Measurements from ENCODE around the gene CCDC12.

Gene CCDC12

DNA sequence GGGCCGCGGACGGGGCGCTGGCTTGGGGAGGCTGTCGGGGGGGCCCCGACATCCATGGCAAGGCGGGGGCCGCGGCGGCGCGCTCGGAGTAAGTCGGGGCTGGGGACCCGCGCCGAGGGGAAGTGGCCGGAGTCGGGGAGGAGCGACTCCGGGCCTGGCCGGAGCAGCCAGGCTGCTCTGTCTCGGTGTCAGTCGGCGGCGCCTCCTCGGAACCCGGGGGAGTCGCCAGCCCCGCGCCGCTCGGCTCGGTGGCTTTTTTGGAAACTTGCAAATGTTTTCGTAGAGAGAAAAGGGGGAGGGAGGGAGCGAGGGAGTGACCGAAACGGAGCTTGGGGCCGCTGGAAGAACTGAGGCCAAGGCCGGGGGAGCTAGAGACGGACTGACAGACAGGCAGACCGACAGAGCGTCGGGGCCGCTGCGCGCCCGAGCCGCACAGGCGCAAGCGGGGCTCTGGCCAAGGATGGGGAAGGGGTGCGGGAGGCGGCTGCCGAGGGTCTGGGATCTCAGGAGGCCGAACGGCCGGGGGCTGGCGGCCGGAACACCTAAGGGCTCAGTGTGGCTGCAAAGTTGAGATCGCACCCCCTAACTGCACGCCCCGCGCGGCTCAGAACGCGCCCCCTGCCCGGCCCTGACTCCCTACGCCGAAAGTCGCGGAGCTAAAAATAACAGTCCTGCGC is 94.0 kb downstream of the CCDC12 start:
- TF ChIP-seq, protein P1, sequence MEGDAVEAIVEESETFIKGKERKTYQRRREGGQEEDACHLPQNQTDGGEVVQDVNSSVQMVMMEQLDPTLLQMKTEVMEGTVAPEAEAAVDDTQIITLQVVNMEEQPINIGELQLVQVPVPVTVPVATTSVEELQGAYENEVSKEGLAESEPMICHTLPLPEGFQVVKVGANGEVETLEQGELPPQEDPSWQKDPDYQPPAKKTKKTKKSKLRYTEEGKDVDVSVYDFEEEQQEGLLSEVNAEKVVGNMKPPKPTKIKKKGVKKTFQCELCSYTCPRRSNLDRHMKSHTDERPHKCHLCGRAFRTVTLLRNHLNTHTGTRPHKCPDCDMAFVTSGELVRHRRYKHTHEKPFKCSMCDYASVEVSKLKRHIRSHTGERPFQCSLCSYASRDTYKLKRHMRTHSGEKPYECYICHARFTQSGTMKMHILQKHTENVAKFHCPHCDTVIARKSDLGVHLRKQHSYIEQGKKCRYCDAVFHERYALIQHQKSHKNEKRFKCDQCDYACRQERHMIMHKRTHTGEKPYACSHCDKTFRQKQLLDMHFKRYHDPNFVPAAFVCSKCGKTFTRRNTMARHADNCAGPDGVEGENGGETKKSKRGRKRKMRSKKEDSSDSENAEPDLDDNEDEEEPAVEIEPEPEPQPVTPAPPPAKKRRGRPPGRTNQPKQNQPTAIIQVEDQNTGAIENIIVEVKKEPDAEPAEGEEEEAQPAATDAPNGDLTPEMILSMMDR (conservative IDR thresholded peaks at IDR 0.05; ENCODE audit: low read depth, low read length), result no peak
- peak overlapping the region; percentile 50 for H3K4me3 ChIP-seq (ENCODE audit: low read depth, low read length)
- DNase-seq (ENCODE audit: low read depth), result peak; percentile 27

DNA sequence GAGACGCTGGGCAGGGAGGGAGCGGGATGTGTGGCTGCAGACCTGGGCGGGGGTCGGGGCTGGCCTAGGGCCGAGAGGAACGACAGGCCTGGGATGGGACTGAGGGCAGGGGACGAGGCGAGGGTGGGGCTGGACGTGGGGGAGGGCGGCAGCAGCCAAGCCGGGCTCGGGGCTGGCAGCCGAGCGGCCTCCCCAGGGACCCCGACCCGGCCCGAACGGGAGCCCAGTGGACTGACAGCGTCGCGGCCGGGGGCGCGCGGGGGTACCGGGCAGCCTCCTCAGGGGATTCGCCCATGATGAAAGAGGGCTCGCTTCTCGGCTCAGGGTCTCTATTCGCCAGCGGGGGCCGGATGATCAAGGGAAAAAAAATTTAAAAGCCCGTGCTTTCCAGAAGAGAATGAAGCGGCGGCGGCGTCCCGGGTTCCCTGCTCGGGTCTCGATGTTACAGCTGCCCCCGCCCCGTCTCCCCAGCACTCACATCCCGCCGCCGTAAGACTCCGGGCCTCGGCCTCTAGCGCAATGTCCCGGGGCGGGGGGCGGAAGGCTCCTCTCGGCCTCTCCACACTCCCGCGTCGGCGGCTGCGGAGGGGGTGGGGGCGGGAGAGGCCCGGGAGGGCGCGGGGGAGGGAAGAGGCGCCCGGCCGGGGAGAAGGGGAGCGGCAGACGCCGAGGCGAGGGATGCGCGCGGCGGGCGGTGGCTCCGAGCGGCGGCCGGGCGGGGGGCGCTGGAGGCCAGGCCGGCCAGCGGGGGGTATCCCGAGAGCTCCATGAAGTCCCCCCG is 94.8 kb downstream of the CCDC12 start:
- peak overlapping the region; percentile 50 for H3K4me3 ChIP-seq (ENCODE audit: low read depth, low read length)
- TF ChIP-seq, protein P1 (conservative IDR thresholded peaks at IDR 0.05; ENCODE audit: low read depth, low read length), result no peak
- no peak for DNase-seq (ENCODE audit: low read depth)

DNA sequence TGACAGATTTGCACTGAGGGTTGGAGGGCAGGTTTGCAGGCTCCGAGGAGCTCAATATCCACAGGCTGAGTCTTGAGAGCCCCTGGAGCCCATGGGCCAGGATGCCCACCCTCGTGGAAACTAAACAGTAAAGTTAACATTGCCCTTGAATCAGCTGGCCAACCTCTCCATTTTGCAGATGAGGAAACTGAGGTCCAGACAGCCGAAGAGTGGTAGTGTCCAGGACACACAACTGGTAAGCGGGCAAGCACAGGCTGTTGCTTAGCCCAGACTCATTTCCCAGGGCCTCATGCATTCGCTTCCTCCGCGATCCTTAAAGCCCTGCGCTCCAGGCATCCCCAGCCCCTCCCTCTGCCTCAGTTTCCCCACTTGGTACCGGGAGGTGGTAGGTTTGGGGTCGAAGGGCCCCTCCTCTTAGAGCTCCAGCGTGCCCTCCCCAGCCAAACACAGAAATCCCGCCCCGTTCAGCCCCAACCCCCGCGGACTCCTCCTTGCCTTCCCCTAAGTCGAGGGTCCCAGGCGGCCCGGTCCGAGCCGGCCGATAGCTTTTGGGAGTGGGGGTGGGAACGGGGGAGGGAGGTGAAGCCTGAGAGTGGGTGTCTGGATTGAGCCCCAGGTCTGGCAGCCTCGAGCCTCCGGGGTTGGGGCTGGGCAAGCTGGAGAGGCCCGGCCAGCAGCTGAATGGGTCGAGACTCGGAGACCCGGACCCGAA is 95.5 kb downstream of the CCDC12 start:
- H3K4me3 ChIP-seq (ENCODE audit: low read depth, low read length), result no peak overlapping the region
- TF ChIP-seq, protein P1 (conservative IDR thresholded peaks at IDR 0.05; ENCODE audit: low read depth, low read length), result no peak
- no peak for DNase-seq (ENCODE audit: low read depth)

DNA sequence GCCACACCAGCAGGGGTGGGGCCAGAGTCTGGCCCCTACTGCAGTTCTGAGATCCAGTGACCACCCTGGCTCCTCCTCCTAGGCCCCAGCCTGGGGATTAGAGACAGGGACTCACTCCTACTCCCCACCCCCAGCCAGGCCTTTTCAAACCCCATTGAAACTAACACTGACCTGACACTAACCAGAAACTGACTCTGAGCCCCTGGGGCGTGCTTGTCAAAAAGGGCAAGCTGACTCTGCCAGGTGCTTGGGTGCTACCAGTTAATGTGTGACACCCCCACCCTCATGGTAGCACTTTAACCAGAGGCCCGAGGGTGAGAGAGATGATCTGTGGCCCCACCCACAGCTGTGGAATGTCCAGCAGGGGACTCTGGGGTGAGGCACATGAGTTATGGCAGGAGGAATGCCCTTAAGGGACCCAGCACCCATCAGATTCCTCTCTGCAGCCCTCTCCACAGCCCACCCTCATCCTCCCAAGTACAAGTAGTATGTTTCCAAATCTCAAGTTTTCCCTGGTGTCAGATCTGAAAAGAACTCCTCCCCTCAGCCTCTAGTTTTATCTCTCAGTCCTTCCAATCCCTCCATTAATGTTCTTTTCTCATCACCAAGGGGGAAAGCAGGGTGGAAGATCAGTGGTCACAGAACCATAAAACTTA is 97.6 kb downstream of the CCDC12 start:
- H3K4me3 ChIP-seq (ENCODE audit: low read depth, low read length), result no peak overlapping the region
- DNase-seq (ENCODE audit: low read depth), result no peak
- TF ChIP-seq, protein P1 (conservative IDR thresholded peaks at IDR 0.05; ENCODE audit: low read depth, low read length), result peak; percentile 9

DNA sequence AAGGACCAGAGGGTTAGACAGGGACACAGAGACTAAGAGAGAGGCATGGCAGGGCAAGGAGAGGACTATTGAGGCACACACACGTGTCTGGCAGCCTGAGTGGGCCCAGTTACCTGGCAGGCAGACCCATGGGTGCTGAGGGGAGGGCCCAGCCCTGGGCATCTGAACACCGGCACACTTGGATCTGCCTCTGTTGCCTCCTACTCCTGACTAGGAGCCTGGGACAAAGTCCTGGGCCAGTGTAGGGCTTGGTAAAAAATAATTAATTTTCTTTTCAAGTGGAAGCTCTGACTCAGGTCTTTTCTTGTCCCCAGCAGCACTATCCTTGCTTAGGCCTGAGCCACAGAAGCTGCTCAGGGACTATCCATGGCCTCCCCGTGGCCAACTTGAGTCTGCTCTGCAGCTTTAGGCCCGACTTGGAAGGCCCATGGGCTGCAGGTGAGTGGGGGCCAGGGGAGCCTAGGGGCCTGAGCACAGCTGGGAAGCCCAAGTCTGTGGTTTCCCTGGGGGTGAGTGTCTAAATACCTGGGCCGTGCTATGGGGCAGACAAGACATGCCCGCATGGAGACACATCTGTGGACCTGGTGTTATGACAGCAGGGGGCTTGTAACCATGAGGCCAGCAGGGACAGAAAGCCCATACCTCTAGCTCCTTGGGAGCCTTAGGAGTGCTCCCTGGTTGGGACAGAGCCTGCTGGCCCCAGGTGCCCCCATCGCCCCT is 99.0 kb downstream of the CCDC12 start, which contains the start of gene PTH1R:
PTH1R (plus strand) TSS at position 316 of the 720 bp plus-strand sequence. CDS start 5,839 bp downstream, outside the sequence.
- DNase-seq (ENCODE audit: low read depth), result no peak
- no peak within 1 kb of the TSS for H3K4me3 ChIP-seq (ENCODE audit: low read depth, low read length)
- TF ChIP-seq, protein P1 (conservative IDR thresholded peaks at IDR 0.05; ENCODE audit: low read depth, low read length), result no peak

All from choroid plexus epithelial cell (primary cell).